Measurements from ENCODE around the gene RUNX1.

Gene RUNX1

GRCh38 chr21:34824314-34824713, 224.8 kb downstream of the RUNX1 start:
- Mint-ChIP-seq H3K4me1 (peaks cover 11% of the 10 kb centered on the region), H3K27ac (no peak overlapping the region)
- CTCF ChIA-PET, result no interaction called here

GRCh38 chr21:34822942-34823341, 226.2 kb downstream of the RUNX1 start:
- Mint-ChIP-seq H3K4me1 (peaks cover 11% of the 10 kb centered on the region), H3K4me3 (no peak overlapping the region), H3K9me3 (no peaks in the 10 kb centered on the region), H3K36me3 (peaks cover 66% of the 10 kb centered on the region), H3K27me3 (no peaks in the 10 kb centered on the region), H3K27ac (no peak overlapping the region)
- CTCF ChIA-PET, result no interaction called here
- no peak for DNase-seq

More at GRCh38 chr21:34824314-34824713, 224.8 kb downstream of the RUNX1 start:
- H3K9me3 Mint-ChIP-seq, result peaks cover 2% of the 10 kb centered on the region
- H3K4me3 Mint-ChIP-seq, result no peak overlapping the region
- peaks cover 72% of the 10 kb centered on the region for H3K36me3 Mint-ChIP-seq
- no peak for DNase-seq
- no peaks in the 10 kb centered on the region for H3K27me3 Mint-ChIP-seq

GRCh38 chr21:34822168-34822567, 226.9 kb downstream of the RUNX1 start:
- DNase-seq, result no peak
- Mint-ChIP-seq H3K27ac (no peak overlapping the region), H3K9me3 (no peaks in the 10 kb centered on the region), H3K27me3 (no peaks in the 10 kb centered on the region), H3K36me3 (peaks cover 64% of the 10 kb centered on the region), H3K4me1 (peaks cover 11% of the 10 kb centered on the region), H3K4me3 (no peak overlapping the region)
- CTCF ChIA-PET, result no interaction called here

GRCh38 chr21:34821717-34822116, 227.4 kb downstream of the RUNX1 start:
- Mint-ChIP-seq H3K27me3 (no peaks in the 10 kb centered on the region), H3K4me1 (peaks cover 11% of the 10 kb centered on the region), H3K4me3 (no peak overlapping the region), H3K36me3 (peaks cover 64% of the 10 kb centered on the region), H3K9me3 (no peaks in the 10 kb centered on the region), H3K27ac (no peak overlapping the region)
- CTCF ChIA-PET, result no interaction called here
- no peak for DNase-seq

GRCh38 chr21:34820051-34820450, 229.1 kb downstream of the RUNX1 start:
- Mint-ChIP-seq H3K4me3 (no peak overlapping the region), H3K36me3 (peaks cover 64% of the 10 kb centered on the region), H3K9me3 (no peaks in the 10 kb centered on the region), H3K27ac (no peak overlapping the region), H3K27me3 (no peaks in the 10 kb centered on the region), H3K4me1 (peaks cover 6% of the 10 kb centered on the region)
- CTCF ChIA-PET, result no interaction called here
- no peak for DNase-seq

GRCh38 chr21:34819357-34819999, 229.6 kb downstream of the RUNX1 start:
- Mint-ChIP-seq H3K36me3 (peaks cover 66% of the 10 kb centered on the region), H3K27ac (no peak overlapping the region), H3K4me1 (peaks cover 6% of the 10 kb centered on the region), H3K9me3 (no peaks in the 10 kb centered on the region), H3K27me3 (no peaks in the 10 kb centered on the region), H3K4me3 (no peak overlapping the region)
- CTCF ChIA-PET, result no interaction called here
- DNase-seq, result no peak

- DNase-seq, result no peak
- Mint-ChIP-seq H3K4me3 (no peak overlapping the region), H3K4me1 (peaks cover 6% of the 10 kb centered on the region), H3K36me3 (peaks cover 63% of the 10 kb centered on the region), H3K27me3 (no peaks in the 10 kb centered on the region), H3K9me3 (no peaks in the 10 kb centered on the region), H3K27ac (peak overlapping the region; percentile 42)
- CTCF ChIA-PET, result no interaction called here
These were observed 230.4 kb downstream of the RUNX1 start for GRCh38 chr21:34818662-34819158.

GRCh38 chr21:34817821-34818661, 231.1 kb downstream of the RUNX1 start:
- Mint-ChIP-seq H3K27ac (peak overlapping the region; percentile 42), H3K4me1 (peaks cover 6% of the 10 kb centered on the region), H3K36me3 (peaks cover 61% of the 10 kb centered on the region), H3K4me3 (no peak overlapping the region), H3K9me3 (no peaks in the 10 kb centered on the region), H3K27me3 (no peaks in the 10 kb centered on the region)
- DNase-seq, result no peak
- CTCF ChIA-PET, result interaction anchor here (1.4 kb wide), 1 partner anchor 53 kb away, joined by 3 read pairs; no protein-coding TSS in a partner anchor

GRCh38 chr21:34815831-34816705, 233.0 kb downstream of the RUNX1 start:
- Mint-ChIP-seq H3K9me3 (no peaks in the 10 kb centered on the region), H3K27ac (no peak overlapping the region), H3K4me3 (no peak overlapping the region), H3K27me3 (no peaks in the 10 kb centered on the region), H3K36me3 (peaks cover 56% of the 10 kb centered on the region), H3K4me1 (peaks cover 17% of the 10 kb centered on the region)
- CTCF ChIA-PET, result no interaction called here
- DNase-seq, result no peak

GRCh38 chr21:34814529-34814951, 234.6 kb downstream of the RUNX1 start:
- Mint-ChIP-seq H3K9me3 (no peaks in the 10 kb centered on the region), H3K4me3 (no peak overlapping the region), H3K27ac (no peak overlapping the region), H3K36me3 (peaks cover 48% of the 10 kb centered on the region), H3K27me3 (no peaks in the 10 kb centered on the region), H3K4me1 (peaks cover 28% of the 10 kb centered on the region)
- DNase-seq, result no peak
- CTCF ChIA-PET, result interaction anchor here (0.6 kb wide), 1 partner anchor 202 kb away, joined by 3 read pairs; no protein-coding TSS in a partner anchor

GRCh38 chr21:34813266-34813894, 235.7 kb downstream of the RUNX1 start:
- DNase-seq, result no peak
- H3K9me3 Mint-ChIP-seq, result no peaks in the 10 kb centered on the region
- H3K27me3 Mint-ChIP-seq, result no peaks in the 10 kb centered on the region
- H3K36me3 Mint-ChIP-seq, result peaks cover 49% of the 10 kb centered on the region
- no peak overlapping the region for H3K27ac Mint-ChIP-seq
- CTCF ChIA-PET, result interaction anchor here (0.7 kb wide), 1 partner anchor 1817 kb away, joined by 3 read pairs; no protein-coding TSS in a partner anchor
- H3K4me3 Mint-ChIP-seq, result no peak overlapping the region
- peaks cover 40% of the 10 kb centered on the region for H3K4me1 Mint-ChIP-seq

GRCh38 chr21:34812504-34813265, 236.4 kb downstream of the RUNX1 start:
- Mint-ChIP-seq H3K36me3 (peaks cover 47% of the 10 kb centered on the region), H3K4me3 (no peak overlapping the region), H3K4me1 (peaks cover 47% of the 10 kb centered on the region), H3K9me3 (no peaks in the 10 kb centered on the region), H3K27ac (no peak overlapping the region), H3K27me3 (no peaks in the 10 kb centered on the region)
- no peak for DNase-seq
- CTCF ChIA-PET, result interaction anchor here (0.7 kb wide), 1 partner anchor 1817 kb away, joined by 3 read pairs; no protein-coding TSS in a partner anchor

- Mint-ChIP-seq H3K27ac (no peak overlapping the region), H3K27me3 (no peaks in the 10 kb centered on the region), H3K9me3 (peaks cover 2% of the 10 kb centered on the region), H3K4me1 (peaks cover 60% of the 10 kb centered on the region), H3K4me3 (no peak overlapping the region), H3K36me3 (peaks cover 44% of the 10 kb centered on the region)
- CTCF ChIA-PET, result interaction anchor here (1.6 kb wide), 1 partner anchor 590 kb away, joined by 4 read pairs; no protein-coding TSS in a partner anchor
- no peak for DNase-seq
These were observed 237.7 kb downstream of the RUNX1 start for GRCh38 chr21:34811368-34811767.

Measured in activated naive CD4-positive, alpha-beta T cell treated with anti-CD3 and anti-CD28 coated beads, Interleukin-2, amount 10 ng/mL, durations not matched to agents 7 days and 5 days (primary cell).